ENCODE data around the gene TMCO4.
A peak's percentile ranks its signal among the peaks of the same experiment; 100 is the strongest.

TMCO4 gene

DNA sequence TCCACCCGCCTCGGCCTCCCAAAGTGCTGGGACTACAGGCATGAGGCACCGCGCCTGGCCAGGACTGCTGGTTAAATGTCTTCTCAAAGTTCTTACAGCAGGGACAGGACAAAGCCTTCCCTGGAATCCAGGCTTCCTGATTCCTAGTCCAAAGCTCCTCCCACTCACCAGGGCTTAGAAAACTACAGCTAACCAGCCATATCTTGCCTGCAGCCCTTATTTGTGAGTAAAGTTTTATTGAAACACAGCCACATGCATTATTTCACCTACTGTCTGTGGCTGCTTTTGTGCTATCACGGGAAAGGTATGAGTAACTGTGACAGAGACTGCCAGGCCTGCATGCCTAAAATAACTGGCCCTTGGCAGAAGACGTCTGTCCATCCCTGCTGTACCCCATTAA is 24.4 kb downstream of the TMCO4 start:
- no peak for DNase-seq

DNA sequence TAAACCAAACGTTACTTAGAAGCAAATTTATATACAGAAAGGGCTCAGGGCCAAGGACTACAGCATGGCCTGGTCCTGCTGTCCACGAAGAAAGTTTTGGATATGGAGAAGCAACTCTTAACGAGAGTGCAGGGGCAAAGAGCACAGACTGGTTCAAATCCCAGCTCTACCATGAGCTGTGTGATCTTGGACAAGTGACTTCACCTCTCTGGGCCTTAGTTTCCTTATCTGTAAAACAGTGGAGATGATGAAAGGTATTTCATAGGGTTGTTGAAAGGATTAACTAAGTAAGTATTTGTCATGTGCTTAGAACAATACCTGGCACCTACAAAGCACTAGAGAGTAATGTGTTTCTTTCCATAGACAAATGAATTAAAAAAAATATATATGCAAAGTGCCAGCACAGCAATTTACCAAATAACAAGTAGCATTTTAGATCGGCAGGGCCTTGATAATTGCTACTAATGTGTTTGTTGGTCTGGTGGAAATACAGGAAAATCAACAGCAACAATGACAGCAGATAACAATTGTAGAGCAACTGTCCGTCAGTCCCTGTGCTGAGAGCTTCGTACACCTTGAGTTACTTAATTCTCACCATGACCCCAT is 25.4 kb downstream of the TMCO4 start:
- DNase-seq = no peak

DNA sequence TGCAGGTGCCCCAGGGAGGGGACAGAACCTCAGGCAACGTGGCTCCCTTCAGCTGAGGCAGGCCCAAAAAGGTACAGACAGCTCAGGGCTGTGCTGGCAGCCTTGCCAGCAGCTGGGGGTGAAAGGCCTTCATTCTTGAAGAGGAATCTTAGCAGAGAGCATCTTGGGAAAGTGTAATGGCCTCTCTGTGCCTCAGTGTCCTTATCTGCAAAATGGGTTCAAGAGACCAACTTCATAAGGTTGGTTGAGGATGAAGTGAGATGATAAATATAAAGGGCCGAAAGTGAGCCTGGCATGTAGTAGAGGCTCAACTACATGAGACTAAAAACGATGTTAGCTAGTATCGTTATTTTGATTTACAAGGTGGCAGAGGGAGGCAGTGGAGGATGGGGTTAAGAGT is 26.2 kb downstream of the TMCO4 start:
- DNase-seq = no peak

DNA sequence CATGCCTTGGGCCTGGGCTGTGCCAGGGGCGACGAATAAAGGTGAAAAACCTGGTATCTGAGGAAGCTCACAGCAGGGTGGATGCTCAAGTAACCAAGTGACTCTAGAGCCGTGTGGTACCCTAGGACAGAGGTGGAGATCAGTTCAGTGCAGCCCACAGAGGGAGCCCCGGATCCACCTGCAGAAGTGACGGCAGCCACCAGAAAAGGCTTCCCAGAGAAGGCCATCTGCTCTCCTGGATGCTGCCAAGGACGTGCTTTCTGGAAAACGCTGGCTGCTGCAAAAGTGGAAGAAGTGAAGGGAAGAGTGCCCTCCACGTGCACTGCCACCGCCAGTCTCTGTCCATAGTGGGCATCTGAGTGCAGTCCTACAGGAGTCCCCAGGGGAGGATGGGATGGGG is 27.7 kb downstream of the TMCO4 start:
- DNase-seq = no peak

DNA sequence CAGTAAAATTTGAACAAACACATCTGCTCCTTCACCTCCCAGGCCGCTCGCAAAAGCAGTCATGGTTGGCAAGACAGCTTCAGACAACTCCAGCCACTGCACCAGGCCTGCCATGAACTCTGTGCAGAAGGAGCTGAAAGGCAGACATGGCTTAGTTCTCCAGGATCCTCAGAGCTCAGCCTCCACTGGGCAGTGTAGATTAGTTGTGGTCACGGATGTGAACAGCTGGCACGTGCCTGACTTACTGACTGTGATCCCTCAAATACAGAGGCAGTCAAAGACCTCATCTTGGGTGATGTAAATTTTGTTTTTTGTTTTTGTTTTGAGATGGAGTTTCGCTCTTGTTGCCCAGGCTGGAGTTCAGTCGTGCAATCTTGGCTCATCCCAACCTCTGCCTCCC is 28.4 kb downstream of the TMCO4 start:
- no peak for DNase-seq

DNA sequence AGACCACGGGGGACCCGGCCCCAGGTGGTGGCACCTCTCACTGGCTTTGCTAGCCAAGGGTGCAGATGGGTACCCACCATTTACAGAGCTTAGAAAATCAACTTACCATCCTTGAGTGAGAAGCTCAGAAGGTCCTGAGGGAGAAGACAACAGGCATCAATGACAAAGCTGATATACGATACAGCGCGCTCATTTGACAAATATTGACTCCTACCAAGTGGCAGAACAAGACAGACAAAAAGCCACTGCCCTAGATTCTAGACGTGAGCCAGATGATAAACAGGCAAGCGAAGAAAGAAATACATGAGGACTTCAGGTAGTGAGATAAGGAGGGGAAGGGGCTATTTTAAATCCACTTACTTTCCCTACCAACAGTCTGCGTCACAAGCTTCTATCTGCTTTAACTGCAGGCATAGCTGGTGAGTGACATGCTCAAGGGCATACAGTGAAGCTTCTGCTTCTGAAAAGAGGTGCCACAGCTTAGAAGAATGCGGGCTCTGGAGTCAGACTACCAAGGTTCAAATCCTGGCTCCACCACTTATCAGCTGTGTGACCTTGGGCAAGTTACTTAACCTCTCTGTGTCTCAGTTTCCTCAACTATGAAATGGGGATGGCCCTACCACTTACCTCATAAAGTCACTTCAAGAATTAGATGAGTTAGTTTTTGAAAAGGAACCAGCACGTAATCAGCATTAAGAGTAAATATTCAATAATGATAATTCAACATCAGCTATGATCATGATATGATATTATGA is 29.1 kb downstream of the TMCO4 start:
- DNase-seq = no peak

DNA sequence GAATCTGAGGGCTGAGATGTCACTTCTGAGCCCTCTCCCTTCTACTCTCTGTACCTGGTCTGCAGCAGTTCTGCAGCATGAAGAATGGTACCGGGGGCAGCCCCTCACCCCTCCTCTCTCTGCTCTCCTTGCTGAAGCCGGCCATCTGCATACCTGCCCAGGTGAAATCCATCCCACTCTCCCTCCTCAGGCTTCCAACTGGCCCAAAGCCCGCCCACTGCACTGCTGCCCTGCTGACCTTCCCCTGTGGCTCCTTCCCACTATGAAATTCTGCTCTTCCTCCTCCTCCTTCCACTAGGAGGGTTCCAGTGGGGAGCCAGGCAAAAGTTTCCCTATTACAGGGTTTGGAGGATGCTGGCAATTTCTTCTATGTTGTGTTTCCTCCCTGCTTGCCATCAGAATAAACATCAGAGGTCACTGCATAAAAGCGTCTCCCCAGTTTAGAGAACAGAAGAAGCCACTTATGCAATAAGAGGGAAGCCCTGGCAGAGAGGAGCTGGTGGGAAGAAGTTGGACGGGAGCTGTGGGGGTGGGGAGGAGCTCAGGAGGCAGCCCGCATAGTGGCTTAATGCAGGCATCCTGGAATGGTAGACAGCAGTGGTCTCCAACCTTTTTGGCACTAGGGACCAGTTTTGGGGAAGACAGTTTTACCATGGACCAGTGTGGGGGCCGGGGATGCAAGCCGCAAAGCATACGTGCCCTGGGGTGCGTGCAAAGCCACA is 30.3 kb downstream of the TMCO4 start:
- no peak for DNase-seq

DNA sequence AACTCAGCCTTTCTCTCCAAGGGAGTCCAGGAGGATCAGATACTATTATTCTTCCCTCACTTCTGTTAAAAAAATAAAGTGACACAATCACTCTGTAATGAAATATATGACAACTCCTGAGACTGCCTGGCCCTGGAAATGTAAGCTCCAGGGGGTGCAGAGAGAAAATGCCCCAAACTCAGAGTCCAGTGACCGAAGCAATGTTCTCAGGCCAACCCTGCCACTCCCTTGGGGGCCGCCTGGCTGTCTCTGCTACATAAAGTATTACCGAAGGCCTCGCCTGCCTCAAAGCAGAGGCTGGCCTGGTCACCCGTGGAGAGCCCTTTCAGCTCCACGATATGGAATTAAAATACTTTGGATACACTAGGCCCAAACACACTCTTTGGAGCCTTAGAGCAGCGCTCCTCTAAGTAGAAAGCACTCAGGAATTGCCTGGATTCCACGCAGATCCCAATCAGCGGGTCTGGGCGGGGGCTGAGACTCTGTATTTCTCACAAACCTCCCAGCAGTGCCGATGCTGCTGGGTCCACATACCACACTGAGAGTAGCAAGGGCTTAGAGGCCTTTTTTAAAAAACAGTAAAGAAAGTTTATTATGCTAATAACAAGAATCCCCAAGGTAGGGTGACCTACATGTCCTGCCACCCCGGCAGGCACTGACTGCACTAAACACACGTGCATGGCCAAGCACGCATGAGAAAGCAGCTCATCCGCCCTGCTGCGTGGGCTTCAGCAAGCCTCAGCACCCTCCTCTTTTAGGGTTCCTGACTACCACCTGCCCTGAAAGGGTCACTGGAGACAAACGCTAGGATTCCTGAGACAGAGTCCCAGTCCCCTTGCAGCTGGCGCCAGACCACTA is 31.1 kb downstream of the TMCO4 start:
- no peak for DNase-seq

DNA sequence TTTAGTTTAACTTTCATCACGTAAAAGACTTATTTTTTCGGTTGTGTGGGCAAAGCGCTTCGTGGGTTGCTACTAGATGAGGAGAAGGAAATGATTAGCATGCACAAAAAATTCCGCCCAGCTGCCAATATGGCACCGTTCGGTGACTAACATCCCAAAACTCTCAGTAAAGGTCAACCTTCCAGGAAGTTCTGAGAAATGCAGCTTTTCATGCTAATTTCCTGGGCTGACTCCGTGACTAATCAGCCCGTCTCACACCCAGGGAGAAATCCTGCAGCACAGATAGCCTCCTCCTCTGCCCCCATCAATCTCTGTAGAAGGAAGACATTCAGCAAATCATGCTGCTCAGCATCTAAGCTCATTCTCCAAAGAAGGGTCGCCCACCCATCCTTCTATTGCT is 34.1 kb downstream of the TMCO4 start:
- peak; percentile 66 for DNase-seq

DNA sequence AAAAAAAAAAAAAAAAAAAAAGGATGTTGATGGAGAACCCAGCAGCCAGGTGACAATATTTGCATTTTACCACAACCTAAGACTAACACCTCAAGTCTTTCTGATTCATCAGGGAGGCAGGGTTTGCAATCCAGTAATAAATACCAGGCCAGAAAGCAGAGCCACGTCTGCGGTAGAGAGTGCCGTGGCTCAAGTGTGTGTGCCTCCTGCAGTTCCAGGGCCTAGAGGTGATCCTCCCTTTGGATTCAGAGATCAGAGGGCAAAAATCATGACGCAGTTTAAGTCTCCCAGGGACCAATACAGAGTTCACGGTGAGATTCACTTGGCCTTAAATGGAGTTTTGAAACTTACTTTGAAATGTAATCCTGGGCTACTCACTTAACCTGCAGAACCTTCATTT is 34.9 kb downstream of the TMCO4 start:
- peak; percentile 40 for DNase-seq

DNA sequence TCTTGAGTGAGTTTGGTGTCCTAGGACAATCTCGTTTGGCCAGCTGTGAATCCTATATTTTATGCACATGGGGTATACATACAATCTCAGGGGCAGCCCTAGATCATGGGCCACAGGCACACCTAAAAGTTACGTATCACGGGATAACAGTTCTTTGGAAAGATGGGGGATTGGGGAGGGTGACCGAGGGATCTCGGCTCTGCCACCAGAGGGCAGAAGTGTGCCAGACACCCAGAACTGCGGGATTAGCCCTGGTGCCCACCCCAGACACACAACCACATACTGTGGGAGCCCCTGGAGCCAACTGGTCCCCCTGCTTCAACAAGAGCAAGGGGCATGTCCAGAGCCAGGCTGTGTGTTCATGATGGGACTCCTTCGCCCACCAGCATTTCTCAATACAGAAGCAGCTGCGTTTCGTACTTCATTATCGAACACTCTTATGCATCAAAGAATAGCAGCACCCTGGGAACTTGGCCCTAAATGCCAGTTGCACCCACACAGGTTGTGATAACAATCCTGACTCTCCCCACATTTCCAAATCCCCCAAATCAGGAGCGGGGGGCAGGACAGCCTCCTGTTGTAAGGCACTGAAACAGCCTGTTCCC is 37.4 kb downstream of the TMCO4 start:
- DNase-seq = peak; percentile 28

DNA sequence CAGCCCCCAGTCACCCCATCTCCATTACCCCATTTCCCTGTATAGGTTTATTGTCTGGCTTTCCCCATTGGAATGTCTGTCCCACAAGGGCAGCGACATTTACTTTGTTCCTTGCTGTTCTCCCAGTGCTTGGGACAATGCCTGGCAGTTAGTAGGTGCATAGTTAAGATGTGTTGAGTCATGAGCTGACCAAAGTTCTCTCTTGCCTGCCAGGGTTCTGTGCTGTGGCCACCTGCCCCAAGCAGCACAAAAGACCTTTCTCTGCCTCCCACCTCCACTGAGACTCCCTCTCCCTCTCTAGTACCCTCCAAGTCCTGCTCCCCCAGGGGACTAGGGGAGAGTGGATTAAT is 40.0 kb downstream of the TMCO4 start:
- DNase-seq = no peak

DNA sequence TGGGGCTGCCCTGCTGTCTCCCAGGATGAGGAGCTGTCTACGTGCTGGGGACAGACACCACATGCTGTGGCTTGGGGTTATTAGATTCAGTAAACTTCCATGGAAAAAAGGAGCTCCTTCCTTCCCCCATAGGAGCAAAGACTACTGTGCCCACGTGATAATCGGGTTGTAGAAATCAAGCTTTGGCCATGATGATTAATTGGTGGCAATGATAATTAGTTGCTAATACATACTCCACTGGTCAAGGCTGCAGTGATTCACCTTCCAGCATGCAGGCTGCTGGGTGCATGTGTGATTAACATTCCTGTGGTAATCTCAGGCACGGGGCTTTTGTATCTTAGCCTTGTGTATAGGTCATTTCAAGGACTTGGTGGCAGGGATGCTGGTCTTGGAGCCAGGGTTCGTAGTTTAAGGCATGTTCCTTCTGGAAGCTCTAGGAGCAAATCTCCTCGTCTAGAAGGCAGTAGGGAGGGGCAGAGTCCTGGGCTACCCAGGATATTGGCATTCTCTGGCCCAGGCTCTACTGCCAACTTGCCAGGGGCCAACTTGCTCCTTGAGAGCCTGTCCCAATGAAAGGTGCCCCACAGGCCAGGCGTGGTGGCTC is 41.4 kb downstream of the TMCO4 start:
- DNase-seq = no peak

DNA sequence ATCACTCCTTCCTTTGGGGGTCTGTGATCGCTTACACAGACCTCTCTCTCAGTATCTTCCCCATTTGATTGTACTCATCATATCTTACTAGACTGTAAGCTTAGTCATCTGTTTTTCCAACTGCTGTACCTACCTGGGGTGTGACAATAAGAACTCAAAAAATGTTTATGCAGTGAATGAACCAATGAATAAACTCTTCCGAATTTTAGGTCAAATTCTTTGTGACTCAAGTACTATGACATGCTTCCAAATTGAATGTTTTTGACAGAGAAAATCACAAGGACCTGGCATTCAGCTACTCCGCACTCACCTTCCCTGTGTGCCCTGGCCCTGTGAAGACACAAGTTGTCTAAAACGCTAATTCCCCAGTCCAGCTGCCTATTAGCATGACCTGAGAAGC is 42.1 kb downstream of the TMCO4 start:
- DNase-seq = no peak

DNA sequence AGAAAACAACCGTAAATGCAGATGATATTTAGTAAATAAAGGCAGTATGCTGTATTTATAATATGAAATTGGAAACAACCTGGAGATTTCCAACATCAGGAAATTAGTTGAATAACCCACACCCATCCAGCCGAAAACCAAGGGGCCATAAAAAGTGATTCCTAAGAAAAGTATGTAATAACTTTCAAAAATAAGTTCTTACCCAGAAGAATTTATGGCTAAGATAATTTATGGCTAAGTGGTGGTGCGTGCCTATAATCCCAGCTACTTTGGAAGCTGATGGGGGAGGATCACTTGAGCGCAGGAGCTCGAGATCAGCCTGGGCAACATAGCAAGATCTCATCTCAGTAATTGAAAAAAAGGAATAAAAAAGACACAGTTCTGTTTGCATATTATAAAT is 43.2 kb downstream of the TMCO4 start:
- no peak for DNase-seq

DNA sequence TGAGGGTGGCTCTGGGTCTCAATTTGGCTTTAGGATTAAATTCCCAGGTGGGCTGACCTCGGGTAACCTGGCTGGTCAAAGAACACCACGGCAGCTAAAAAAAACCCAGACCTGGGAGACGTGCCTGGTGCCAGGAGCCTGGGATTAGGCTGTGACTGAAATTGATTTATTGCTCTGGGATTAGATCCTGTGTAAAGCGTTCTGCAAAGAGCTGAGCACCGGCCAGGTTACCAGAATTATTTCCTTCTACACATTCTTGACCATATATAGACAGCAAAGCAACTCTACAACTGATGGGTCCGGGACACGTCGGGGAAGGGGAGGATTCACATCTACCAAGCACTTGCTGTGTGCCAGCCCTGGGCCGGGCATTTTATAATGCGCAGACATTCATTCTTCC is 45.2 kb downstream of the TMCO4 start:
- DNase-seq = no peak

DNA sequence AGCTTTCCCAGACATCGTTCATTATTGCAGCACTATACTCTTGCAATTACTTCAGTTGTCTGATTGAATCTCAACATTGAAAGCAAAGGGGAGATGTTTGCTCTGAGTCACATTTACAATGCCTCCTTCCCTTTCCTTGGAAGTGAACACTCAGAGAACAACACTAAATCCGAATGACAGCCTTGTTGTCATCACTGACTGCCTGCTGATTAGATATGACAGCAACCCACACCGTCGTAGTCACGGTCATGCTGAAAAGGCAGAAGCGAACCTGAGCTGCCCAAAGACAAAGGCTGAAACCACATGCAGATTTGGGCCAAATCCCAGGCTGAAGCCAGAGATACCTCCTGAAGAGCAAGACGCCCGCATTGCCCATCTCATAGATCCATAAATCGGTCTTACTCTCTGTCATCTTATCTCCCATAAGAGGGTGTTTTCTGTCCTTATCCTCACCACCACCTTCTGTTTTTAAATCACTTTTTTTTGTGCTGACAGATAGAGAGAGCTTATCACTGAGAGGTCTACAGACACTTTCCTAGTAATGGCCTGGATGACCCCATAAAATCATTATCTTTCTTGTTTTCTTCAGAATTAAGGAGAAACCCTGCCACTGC is 47.5 kb downstream of the TMCO4 start:
- DNase-seq = no peak

DNA sequence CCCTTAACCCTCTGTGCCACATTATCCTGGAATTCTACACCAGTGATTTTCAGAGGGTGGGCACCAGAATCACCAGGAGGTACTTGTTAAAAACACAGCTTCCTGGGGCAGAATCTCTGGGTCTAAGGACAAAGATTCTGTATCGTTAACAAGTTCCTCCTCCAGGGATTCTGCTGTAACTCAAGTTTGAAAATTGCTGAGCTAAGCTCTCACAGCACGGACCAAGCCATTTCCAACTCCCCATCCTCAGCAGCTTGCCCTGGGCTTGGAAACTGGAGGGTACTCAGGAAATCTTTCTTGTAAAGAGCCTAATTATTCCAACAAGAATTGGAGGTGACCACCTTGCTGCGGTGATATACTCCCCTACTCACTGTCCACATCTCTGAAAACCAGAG is 48.8 kb downstream of the TMCO4 start:
- no peak for DNase-seq

DNA sequence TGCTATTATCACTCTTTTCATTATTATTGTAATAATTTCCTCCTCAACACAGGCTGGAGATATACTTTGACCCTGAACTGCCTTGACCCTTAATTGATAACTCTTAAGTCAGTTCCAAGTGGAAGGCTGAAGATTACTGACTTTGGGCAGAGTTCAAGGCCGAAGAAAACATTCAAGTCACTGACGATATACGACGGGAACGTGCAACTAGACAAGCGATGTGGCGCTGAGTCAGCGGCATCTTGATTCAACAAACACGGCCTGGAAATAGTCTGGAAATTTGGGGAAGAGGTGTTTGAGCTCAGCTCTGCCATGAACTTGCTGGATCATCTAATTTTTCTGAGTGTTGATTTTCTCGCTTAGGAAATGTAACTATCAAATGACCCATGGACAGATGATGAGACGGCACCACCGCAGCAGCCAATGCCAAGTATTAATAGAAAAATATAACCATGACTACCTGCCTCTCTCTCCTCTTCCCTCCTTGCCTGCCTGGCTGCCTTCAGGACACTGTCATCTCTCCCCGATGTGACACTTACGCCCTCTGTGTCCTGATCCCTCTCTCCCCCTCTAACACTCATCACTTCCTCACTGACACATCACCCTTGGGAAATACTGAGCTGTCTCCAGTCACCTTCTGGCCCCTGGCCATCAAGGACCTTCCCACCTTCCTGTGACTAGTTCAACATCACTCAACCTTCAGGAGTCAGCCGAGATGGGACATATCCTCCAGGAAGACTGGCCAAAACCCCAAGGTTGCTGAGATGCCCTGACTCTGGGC is 49.4 kb downstream of the TMCO4 start:
- DNase-seq = no peak

DNA sequence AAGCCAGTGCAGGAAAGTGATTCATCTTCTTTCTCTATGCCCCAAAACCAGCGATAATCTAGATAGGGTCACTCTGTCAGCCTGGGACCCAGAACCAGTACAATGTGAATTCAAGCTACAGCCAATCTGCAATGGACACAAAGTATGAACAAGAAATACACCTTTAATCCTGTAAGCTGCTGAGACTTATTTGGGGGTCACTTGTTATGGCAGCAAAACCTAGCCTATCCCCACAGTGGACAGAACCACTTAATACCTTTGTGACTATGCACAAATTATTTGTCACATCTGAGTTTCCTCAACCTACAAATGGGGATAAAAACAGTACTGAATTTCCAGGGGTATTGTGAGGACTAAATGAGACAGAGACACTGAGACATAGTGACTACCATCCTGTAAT is 50.0 kb downstream of the TMCO4 start:
- no peak for DNase-seq

DNA sequence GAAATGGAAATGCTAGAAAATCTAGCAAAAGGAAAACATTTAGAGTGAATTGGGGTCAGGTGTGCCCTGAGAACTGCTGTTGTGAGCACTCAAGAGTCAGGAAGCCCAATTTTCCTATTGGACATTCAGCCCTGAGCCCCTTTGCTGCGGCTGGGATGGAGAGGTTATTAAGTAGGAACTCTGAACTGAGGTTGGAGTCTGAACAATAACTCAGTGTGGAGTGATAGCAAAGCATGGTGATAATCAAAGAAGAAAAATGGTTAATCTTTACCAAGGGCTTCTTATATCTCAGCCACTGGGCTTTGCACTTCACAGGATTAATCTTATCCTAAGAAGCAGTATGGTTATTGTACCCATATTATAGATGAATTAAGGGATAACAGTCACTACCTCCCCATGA is 52.0 kb downstream of the TMCO4 start:
- DNase-seq = no peak

Measured in stimulated activated CD4-positive, alpha-beta T cell treated with anti-CD3 and anti-CD28 coated beads, Interleukin-1b, Interleukin-23, amount 100 ng/mL, for 48 hours (primary cell).